K562 treated with DMSO at 1 percent for 24 hours (cell line): ENCODE results near the gene DRAM1. TPM values are rescaled to one million over a fixed set of nuclear protein-coding genes. Genes with fewer than 3 reads are reported as not detected.

Experiments used
- total RNA-seq: library from RNA; unstranded; fragments of 300-600 nt; gene quantifications from 2 replicates; pipeline ENCODE4 v1.2.3, GENCODE V29; 2022; ENCODE audit warnings: low read depth; ENCODE audit not compliant: insufficient read depth

The DRAM1 gene, protein sequence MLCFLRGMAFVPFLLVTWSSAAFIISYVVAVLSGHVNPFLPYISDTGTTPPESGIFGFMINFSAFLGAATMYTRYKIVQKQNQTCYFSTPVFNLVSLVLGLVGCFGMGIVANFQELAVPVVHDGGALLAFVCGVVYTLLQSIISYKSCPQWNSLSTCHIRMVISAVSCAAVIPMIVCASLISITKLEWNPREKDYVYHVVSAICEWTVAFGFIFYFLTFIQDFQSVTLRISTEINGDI
- 12.3 and 13.0 TPM in 2 replicates for total RNA-seq

DNA sequence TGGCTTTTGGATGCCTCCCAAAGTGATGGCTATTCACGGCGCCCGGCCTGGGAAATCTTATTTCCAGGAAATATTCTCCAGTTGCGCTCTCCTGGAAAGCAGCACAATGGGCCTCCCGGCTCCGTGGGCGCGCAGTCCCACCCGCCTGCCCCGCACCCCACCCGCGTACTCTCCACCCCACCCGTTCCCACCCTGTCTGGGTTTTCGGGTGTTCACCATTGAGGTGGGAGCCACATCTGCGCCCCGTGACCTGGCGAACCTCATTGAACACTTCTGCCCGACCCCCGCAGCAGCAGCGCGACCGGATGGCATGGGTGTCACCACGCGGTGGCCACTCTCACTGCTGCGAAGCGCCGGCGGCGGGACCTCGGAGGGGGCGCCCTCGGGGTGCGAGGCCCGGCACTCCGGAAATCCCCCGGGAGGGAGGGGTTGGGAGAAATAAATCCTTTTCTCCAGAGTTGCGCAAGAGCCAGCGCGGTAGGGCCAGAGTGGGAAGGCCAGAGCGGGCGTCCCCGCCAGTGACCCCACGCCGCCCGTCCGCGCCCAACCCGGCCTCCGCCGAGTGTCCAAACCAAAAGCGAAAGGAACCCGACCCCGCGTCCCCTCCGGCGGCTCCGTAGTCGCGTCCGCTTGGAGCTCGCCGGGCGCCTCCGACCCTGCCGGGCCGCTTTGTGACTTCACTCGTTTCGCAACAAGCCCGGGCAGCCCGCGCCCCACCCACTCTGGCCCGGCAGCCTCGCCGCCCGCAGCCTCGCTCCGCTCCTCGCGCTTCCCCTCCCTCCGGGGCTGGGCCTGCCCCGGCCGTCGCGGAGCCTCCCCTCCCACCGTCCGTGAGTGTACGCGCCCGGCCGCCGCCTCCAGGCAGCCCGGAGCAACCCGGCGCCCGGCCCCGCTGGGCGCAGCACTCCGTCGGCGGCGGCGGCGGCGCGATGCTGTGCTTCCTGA, at the start of gene DRAM1:
Gene DRAM1 (plus strand): TSS at position 720 of the 945 bp plus-strand sequence. CDS start 210 bp downstream, at position 930.

DNA sequence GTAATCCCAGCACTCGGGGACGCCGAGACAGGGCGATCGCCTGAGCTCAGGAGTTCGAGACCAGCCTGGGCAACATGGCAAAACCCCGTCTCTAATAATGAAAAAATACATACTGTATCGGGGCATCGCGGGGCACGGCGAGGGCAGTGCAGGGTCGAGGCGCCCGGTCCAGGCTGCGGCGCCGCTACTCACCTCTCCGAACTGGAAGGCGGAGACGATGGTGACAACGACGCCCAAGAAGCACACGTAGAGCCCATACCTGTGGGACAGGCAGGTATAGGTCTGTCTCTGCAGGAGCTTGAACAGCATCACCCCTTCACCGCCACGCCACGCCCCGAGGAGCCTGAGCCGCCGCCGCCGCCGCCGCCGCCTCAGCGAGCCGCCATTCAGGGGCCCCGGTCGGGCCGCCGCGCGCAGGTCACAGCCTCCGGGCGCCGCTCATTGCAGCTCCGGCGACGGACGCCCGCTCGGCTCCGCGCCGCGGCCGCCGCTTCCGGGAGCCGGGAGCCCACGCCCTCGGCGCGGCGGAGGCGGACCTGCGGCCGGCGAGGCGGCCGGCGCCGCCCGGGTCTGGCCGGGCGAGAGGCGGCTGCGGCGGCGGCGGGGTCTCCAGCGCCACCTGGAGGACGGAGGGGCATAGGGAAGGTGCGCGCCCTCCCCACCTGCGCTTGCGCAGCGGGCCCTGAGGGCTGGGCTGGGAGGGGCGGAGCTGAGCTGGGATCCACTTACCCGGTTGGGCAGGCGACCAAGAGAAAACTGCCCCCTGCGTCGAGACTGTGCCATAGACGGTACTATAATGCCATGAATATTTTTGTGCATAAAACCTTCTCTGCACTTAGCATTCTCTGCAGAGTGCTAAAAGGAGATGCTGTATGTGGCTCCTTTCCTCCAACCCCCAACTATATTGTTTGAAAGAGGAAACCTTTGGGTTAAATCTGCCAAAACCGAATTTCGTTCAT, 46.7 kb upstream of the DRAM1 start, which contains the start of gene GNPTAB:
Gene GNPTAB (minus strand): TSS at position 593 of the 959 bp plus-strand sequence. CDS start 284 bp downstream, at position 309.

Other genes starting within 250 kb of the DRAM1 start
- 86.5 and 86.6 TPM in 2 replicates for gene CHPT1, start 179.9 kb upstream of the DRAM1 start, total RNA-seq
- gene SYCP3, start 138.1 kb upstream of the DRAM1 start, total RNA-seq = 0.46 TPM in 1 of 2 replicates, not detected in the other
- gene GNPTAB, start 46.6 kb upstream of the DRAM1 start, total RNA-seq = 18.6 and 19.1 TPM in 2 replicates
- 27.8 and 34.1 TPM in 2 replicates for gene WASHC3, start 184.4 kb downstream of the DRAM1 start, total RNA-seq
- 56.7 and 57.2 TPM in 2 replicates for gene NUP37, start 242.5 kb downstream of the DRAM1 start, total RNA-seq
- gene PARPBP, start 242.6 kb downstream of the DRAM1 start, total RNA-seq = 12.4 and 15.2 TPM in 2 replicates